Measurements from ENCODE around the gene GHRL.

Gene GHRL

GRCh38 chr3:10317311-10317960, 24.7 kb upstream of the GHRL start:
- DNase-seq (ENCODE audit: insufficient read length, low spot score), result no peak
- no peak for FAIRE-seq
- TF ChIP-seq POLR2A (IDR thresholded peaks at IDR 0.05; ENCODE audit: low read depth, low read length), result no peak

- FAIRE-seq (no peak), DNase-seq (ENCODE audit: insufficient read length, low spot score) (no peak)
- no peak for TF ChIP-seq POLR2A (IDR thresholded peaks at IDR 0.05; ENCODE audit: low read depth, low read length)
Observed at GRCh38 chr3:10315771-10316344, 23.1 kb upstream of the GHRL start.

- no peak for FAIRE-seq
- DNase-seq (ENCODE audit: insufficient read length, low spot score), result no peak
- no peak for TF ChIP-seq POLR2A (IDR thresholded peaks at IDR 0.05; ENCODE audit: low read depth, low read length)
Observed at GRCh38 chr3:10315101-10315500, 22.4 kb upstream of the GHRL start.

- DNase-seq (ENCODE audit: insufficient read length, low spot score) (no peak), FAIRE-seq (no peak)
- no peak for TF ChIP-seq POLR2A (IDR thresholded peaks at IDR 0.05; ENCODE audit: low read depth, low read length)
Observed at GRCh38 chr3:10312861-10313260, 20.1 kb upstream of the GHRL start.

- TF ChIP-seq POLR2A (IDR thresholded peaks at IDR 0.05; ENCODE audit: low read depth, low read length), result no peak
- no peak for FAIRE-seq
- no peak for DNase-seq (ENCODE audit: insufficient read length, low spot score)
Observed at GRCh38 chr3:10312391-10312790, 19.6 kb upstream of the GHRL start.

GRCh38 chr3:10311710-10312109, 19.0 kb upstream of the GHRL start:
- DNase-seq (ENCODE audit: insufficient read length, low spot score) (no peak), FAIRE-seq (no peak)
- no peak for TF ChIP-seq POLR2A (IDR thresholded peaks at IDR 0.05; ENCODE audit: low read depth, low read length)

GRCh38 chr3:10310578-10310977, 17.8 kb upstream of the GHRL start:
- DNase-seq (ENCODE audit: insufficient read length, low spot score) (no peak), FAIRE-seq (no peak)
- TF ChIP-seq POLR2A (IDR thresholded peaks at IDR 0.05; ENCODE audit: low read depth, low read length), result no peak

- no peak for TF ChIP-seq POLR2A (IDR thresholded peaks at IDR 0.05; ENCODE audit: low read depth, low read length)
- FAIRE-seq (no peak), DNase-seq (ENCODE audit: insufficient read length, low spot score) (no peak)
Observed at GRCh38 chr3:10309736-10310135, 17.0 kb upstream of the GHRL start.

- FAIRE-seq, result no peak
Observed at GRCh38 chr3:10308678-10309077, 15.9 kb upstream of the GHRL start.

GRCh38 chr3:10306156-10306555, 13.4 kb upstream of the GHRL start:
- DNase-seq (ENCODE audit: insufficient read length, low spot score), result no peak
- no peak for FAIRE-seq
- no peak for TF ChIP-seq POLR2A (IDR thresholded peaks at IDR 0.05; ENCODE audit: low read depth, low read length)

More at GRCh38 chr3:10308678-10309077, 15.9 kb upstream of the GHRL start:
- no peak for TF ChIP-seq POLR2A (IDR thresholded peaks at IDR 0.05; ENCODE audit: low read depth, low read length)
- no peak for DNase-seq (ENCODE audit: insufficient read length, low spot score)

- no peak for DNase-seq (ENCODE audit: insufficient read length, low spot score)
- FAIRE-seq, result no peak
- no peak for TF ChIP-seq POLR2A (IDR thresholded peaks at IDR 0.05; ENCODE audit: low read depth, low read length)
Observed at GRCh38 chr3:10305331-10305902, 12.7 kb upstream of the GHRL start.

GRCh38 chr3:10304905-10305304, 12.2 kb upstream of the GHRL start:
- no peak for TF ChIP-seq POLR2A (IDR thresholded peaks at IDR 0.05; ENCODE audit: low read depth, low read length)
- DNase-seq (ENCODE audit: insufficient read length, low spot score), result no peak
- no peak for FAIRE-seq

GRCh38 chr3:10303785-10304184, 11.0 kb upstream of the GHRL start:
- no peak for DNase-seq (ENCODE audit: insufficient read length, low spot score)
- no peak for TF ChIP-seq POLR2A (IDR thresholded peaks at IDR 0.05; ENCODE audit: low read depth, low read length)
- no peak for FAIRE-seq

- DNase-seq (ENCODE audit: insufficient read length, low spot score), result no peak
- TF ChIP-seq POLR2A (IDR thresholded peaks at IDR 0.05; ENCODE audit: low read depth, low read length), result no peak
- FAIRE-seq, result no peak
Observed at GRCh38 chr3:10303105-10303504, 10.4 kb upstream of the GHRL start.

- no peak for TF ChIP-seq POLR2A (IDR thresholded peaks at IDR 0.05; ENCODE audit: low read depth, low read length)
- DNase-seq (ENCODE audit: insufficient read length, low spot score), result no peak
- no peak for FAIRE-seq
Observed at GRCh38 chr3:10300087-10300486, 7.3 kb upstream of the GHRL start.
